ENCODE measurements around the gene TIMM17A. TPM values are rescaled to one million over a fixed set of nuclear protein-coding genes. Genes with fewer than 3 reads are reported as not detected.

TIMM17A gene
- total RNA-seq, 2 experiments from 2014 or later, result 116 to 120 TPM

DNA sequence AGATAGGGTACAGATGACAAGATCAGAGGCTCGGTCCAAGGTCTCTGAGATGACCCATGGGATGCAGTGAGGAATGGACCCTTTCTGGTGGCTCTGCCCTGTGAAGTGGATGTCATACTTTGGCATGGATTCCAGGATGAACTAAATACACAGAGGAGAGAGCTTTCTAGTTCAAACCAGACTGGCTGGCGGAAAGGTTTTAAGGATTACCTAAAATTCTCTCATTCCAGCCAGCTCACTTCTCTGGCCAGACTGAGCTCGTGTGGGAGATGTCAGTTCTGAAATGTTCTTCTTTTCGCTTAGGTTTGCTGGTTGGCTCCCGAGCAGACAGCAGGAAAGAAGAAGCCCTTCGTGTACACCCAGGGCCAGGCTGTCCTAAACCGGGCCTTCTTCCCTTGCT, 33.3 kb downstream of the TIMM17A start:
- H3K4me1 Mint-ChIP-seq, result peaks cover 10% of the 10 kb centered on the region
- H3K27me3 Mint-ChIP-seq, result no peaks in the 10 kb centered on the region
- no peak for DNase-seq
- no peak overlapping the region for H3K27ac Mint-ChIP-seq
- peaks cover 12% of the 10 kb centered on the region for H3K36me3 Mint-ChIP-seq
- no peaks in the 10 kb centered on the region for H3K9me3 Mint-ChIP-seq
- no peak overlapping the region for H3K4me3 Mint-ChIP-seq

GRCh38 chr1:201989354-201990128, 34.2 kb downstream of the TIMM17A start:
- no peak for DNase-seq
- Mint-ChIP-seq H3K27ac (no peak overlapping the region), H3K9me3 (no peaks in the 10 kb centered on the region), H3K36me3 (peaks cover 15% of the 10 kb centered on the region), H3K4me1 (peaks cover under 1% of the 10 kb centered on the region), H3K4me3 (no peak overlapping the region), H3K27me3 (no peaks in the 10 kb centered on the region)

DNA sequence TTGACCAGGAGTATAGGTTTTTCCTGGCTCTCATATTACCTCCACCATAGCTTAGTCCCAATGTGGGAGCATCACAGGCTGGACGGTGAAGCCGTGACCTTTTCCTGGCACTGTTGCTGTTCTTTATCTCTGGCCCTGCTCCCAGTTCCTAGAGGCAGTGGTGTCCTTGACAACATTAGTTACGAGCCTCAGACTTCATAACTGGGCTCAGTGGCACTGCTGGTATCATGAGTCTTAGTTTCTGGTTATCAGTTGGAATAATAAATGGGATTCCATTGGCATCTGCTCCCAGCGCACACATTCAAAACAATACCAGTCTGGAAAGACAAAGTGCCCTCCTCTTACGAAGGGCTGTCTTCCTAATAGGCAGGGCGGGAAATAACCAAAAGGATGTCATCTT, 35.1 kb downstream of the TIMM17A start:
- peaks cover 15% of the 10 kb centered on the region for H3K36me3 Mint-ChIP-seq
- no peak for DNase-seq
- H3K4me3 Mint-ChIP-seq, result no peak overlapping the region
- no peaks in the 10 kb centered on the region for H3K4me1 Mint-ChIP-seq
- H3K9me3 Mint-ChIP-seq, result no peaks in the 10 kb centered on the region
- no peak overlapping the region for H3K27ac Mint-ChIP-seq
- no peaks in the 10 kb centered on the region for H3K27me3 Mint-ChIP-seq

GRCh38 chr1:201999625-202000238, 44.4 kb downstream of the TIMM17A start:
- peak; percentile 10 for DNase-seq
- no peaks in the 10 kb centered on the region for H3K27me3 Mint-ChIP-seq
- H3K4me3 Mint-ChIP-seq, result no peak overlapping the region
- H3K4me1 Mint-ChIP-seq, result no peaks in the 10 kb centered on the region
- peaks cover 6% of the 10 kb centered on the region for H3K36me3 Mint-ChIP-seq
- H3K9me3 Mint-ChIP-seq, result no peaks in the 10 kb centered on the region
- H3K27ac Mint-ChIP-seq, result no peak overlapping the region

DNA sequence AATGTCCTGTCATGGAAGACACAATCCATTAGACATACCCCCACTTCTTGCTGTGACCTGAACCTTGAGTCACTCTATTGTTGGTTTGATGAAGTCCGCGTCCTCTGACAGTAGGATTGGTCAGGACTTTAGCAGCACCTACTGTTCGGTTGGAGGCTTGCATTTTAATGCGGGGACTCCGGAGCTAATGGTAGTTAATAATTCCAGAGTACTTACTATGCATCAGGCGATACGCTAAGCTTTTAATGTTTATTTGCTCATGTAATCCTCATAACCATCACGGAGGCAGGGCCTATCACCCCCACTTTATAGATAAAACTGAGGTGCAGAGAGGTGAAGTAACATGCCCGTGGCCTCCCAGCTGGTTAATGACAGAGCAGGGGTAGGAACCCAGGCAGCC, 47.2 kb downstream of the TIMM17A start:
- Mint-ChIP-seq H3K4me3 (no peak overlapping the region), H3K27ac (no peak overlapping the region), H3K9me3 (no peaks in the 10 kb centered on the region), H3K4me1 (no peaks in the 10 kb centered on the region), H3K36me3 (peaks cover 11% of the 10 kb centered on the region), H3K27me3 (no peaks in the 10 kb centered on the region)
- no peak for DNase-seq

DNA sequence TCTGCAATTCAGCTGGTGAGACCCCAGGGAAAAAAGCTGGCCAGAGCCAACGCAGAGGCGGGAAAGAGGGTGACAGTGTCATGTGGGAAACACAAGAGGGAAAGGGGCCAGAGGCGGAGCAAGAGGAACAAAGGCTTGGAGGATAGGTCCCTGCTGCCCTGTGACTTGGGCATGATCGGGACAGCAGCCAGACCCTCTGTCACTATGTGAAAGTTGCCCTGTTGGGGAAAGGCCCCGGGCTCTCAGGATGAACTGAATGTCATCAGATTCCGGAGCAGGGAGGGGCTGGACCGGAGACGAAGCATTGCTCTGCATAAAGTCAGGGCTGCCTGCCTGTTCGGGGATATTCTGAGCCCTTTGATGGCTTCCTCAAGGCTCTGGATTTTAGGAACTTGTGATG, 49.4 kb downstream of the TIMM17A start:
- H3K9me3 Mint-ChIP-seq, result no peaks in the 10 kb centered on the region
- no peaks in the 10 kb centered on the region for H3K4me1 Mint-ChIP-seq
- no peak for DNase-seq
- no peaks in the 10 kb centered on the region for H3K27me3 Mint-ChIP-seq
- peaks cover 7% of the 10 kb centered on the region for H3K36me3 Mint-ChIP-seq
- H3K27ac Mint-ChIP-seq, result no peak overlapping the region
- H3K4me3 Mint-ChIP-seq, result no peak overlapping the region

GRCh38 chr1:202005958-202006357, 50.7 kb downstream of the TIMM17A start:
- no peak overlapping the region for H3K27ac Mint-ChIP-seq
- H3K9me3 Mint-ChIP-seq, result no peaks in the 10 kb centered on the region

GRCh38 chr1:202007304-202007703, 52.0 kb downstream of the TIMM17A start:
- H3K27ac Mint-ChIP-seq, result no peak overlapping the region

More at GRCh38 chr1:202005958-202006357, 50.7 kb downstream of the TIMM17A start:
- H3K27me3 Mint-ChIP-seq, result no peaks in the 10 kb centered on the region
- no peaks in the 10 kb centered on the region for H3K4me1 Mint-ChIP-seq
- H3K36me3 Mint-ChIP-seq, result peaks cover 6% of the 10 kb centered on the region
- DNase-seq, result no peak
- no peak overlapping the region for H3K4me3 Mint-ChIP-seq

DNA sequence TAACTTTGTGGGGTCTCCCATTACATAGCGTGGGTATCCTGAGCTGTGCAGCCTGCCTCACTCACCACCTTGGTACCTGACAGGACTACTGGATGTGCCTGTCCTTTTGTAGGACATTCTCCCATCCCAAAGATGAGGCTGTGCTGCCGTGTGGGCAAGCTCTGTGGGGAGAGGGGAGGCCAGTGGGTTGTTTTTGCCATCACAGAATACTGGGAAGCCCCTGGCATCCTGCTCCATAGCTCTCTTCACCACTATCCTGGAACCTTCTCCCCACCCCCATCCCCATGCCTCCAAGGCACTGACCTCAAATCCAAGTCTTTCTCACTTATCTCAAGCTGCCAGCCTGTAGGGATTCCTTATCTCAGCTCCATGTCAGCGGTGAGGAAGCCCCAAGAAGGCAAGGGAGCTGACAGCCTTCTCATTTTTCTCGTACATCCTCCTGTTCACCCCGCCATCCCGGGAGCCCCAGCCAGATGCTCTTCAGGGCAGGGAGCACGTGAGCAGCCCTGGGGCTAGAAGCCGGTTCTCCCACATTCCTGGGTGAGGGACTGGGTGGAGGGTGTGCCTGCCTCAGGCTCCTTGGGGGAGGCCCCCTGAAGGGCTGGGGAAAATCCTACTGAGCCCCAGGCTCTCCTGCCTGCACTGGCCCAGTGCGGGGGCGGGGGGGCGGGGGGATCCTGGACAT, 52.6 kb downstream of the TIMM17A start:
- no peak overlapping the region for H3K4me3 Mint-ChIP-seq
- H3K27me3 Mint-ChIP-seq, result no peaks in the 10 kb centered on the region
- no peak overlapping the region for H3K27ac Mint-ChIP-seq
- H3K36me3 Mint-ChIP-seq, result peaks cover 6% of the 10 kb centered on the region
- no peaks in the 10 kb centered on the region for H3K4me1 Mint-ChIP-seq
- no peaks in the 10 kb centered on the region for H3K9me3 Mint-ChIP-seq
- DNase-seq, result no peak

More at GRCh38 chr1:202007304-202007703, 52.0 kb downstream of the TIMM17A start:
- DNase-seq, result no peak
- no peaks in the 10 kb centered on the region for H3K4me1 Mint-ChIP-seq
- H3K9me3 Mint-ChIP-seq, result no peaks in the 10 kb centered on the region
- H3K36me3 Mint-ChIP-seq, result peaks cover 6% of the 10 kb centered on the region
- H3K27me3 Mint-ChIP-seq, result no peaks in the 10 kb centered on the region
- H3K4me3 Mint-ChIP-seq, result no peak overlapping the region

GRCh38 chr1:202009326-202010179, 54.2 kb downstream of the TIMM17A start:
- Mint-ChIP-seq H3K9me3 (no peaks in the 10 kb centered on the region), H3K4me1 (no peaks in the 10 kb centered on the region), H3K36me3 (peaks cover 5% of the 10 kb centered on the region), H3K4me3 (no peak overlapping the region), H3K27me3 (no peaks in the 10 kb centered on the region), H3K27ac (no peak overlapping the region)
- DNase-seq, result peak; percentile 49

GRCh38 chr1:202010180-202011015, 55.1 kb downstream of the TIMM17A start, which contains the start of gene ELF3:
Gene ELF3 (plus strand): TSS chr1:202010587. CDS start chr1:202011137, 550 bp downstream.
- no peak for DNase-seq
- H3K27ac Mint-ChIP-seq, result no peak within 1 kb of the TSS
- H3K27me3 Mint-ChIP-seq, result no peaks in the 10 kb centered on the region
- no peaks in the 10 kb centered on the region for H3K4me1 Mint-ChIP-seq
- H3K9me3 Mint-ChIP-seq, result no peaks in the 10 kb centered on the region
- peaks cover 1% of the 10 kb centered on the region for H3K36me3 Mint-ChIP-seq
- H3K4me3 Mint-ChIP-seq, result no peak within 1 kb of the TSS

DNA sequence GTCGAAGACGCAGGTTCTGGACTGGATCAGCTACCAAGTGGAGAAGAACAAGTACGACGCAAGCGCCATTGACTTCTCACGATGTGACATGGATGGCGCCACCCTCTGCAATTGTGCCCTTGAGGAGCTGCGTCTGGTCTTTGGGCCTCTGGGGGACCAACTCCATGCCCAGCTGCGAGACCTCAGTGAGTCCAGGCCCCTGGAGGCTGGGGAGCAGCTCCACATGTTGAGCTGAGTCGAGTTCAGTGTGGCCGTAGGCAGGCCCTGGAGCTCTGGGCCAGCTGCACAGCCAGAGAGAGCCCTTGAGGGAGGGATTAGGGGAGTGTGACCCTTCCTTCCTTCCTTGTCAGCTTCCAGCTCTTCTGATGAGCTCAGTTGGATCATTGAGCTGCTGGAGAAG, 56.7 kb downstream of the TIMM17A start:
- Mint-ChIP-seq H3K36me3 (no peaks in the 10 kb centered on the region), H3K4me1 (no peaks in the 10 kb centered on the region), H3K27me3 (peaks cover 2% of the 10 kb centered on the region), H3K9me3 (no peaks in the 10 kb centered on the region), H3K4me3 (no peak overlapping the region), H3K27ac (no peak overlapping the region)
- DNase-seq, result no peak

DNA sequence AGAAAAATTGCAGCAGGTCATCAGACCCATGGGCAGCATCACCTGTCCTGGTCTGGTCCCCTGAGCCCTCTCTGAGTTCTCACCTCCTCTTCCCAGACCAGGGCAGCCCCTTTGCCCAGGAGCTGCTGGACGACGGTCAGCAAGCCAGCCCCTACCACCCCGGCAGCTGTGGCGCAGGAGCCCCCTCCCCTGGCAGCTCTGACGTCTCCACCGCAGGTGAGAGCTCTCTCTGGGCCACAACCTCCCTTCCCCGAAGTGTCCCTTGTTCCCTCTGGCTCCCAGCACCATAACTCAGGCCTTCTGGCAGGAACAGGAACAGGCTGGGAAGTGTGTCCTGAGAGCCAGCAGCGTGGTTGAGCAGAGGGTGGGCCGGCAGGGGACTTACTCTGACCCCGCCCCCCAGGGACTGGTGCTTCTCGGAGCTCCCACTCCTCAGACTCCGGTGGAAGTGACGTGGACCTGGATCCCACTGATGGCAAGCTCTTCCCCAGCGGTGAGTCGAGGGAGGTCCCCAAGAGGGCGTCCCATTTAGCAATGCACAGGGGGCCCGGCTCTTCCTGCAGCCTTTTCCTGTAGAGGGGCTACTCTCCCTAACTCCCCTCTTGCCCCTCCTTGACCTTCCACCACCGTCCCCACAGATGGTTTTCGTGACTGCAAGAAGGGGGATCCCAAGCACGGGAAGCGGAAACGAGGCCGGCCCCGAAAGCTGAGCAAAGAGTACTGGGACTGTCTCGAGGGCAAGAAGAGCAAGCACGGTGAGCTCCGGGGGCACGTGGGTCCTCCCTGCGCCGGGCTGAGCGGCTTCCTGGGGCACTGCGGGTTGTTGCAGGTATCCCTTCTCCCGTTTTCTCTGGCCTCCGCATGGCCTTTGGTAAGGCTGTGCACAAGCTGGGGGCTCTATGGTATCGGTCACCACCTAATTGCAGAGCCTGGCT, 57.5 kb downstream of the TIMM17A start:
- Mint-ChIP-seq H3K9me3 (no peaks in the 10 kb centered on the region), H3K4me1 (no peaks in the 10 kb centered on the region), H3K4me3 (no peak overlapping the region), H3K27me3 (peaks cover 4% of the 10 kb centered on the region), H3K36me3 (no peaks in the 10 kb centered on the region), H3K27ac (no peak overlapping the region)
- no peak for DNase-seq
